ENCODE data around the gene ADGRL3. TPM values are rescaled to one million over a fixed set of nuclear protein-coding genes. Genes with fewer than 3 reads are reported as not detected.

The ADGRL3 gene
- total and polyA plus RNA-seq, 7 donors, result under 0.01 to 11.9 (median 5.4) TPM

- intact Hi-C loops (cut with DNase I), result no loop called here
- Histone ChIP-seq H3K9me3 (no peaks in the 10 kb centered on the region), H3K4me3 (no peak overlapping the region), H3K36me3 (no peaks in the 10 kb centered on the region), H3K27ac (no peak overlapping the region), H3K4me1 (no peaks in the 10 kb centered on the region), H3K27me3 (no peaks in the 10 kb centered on the region)
- no peak for DNase-seq
- 29 to 53% methylated on average over 1 of the region's 1 CpG for whole genome bisulfite sequencing, 2 donors
- TF ChIP-seq POLR2AphosphoS5 (IDR thresholded peaks at IDR 0.05), result no peak
- no peak for TF ChIP-seq EP300 (IDR thresholded peaks at IDR 0.05)
- no peak for TF ChIP-seq POLR2A (IDR thresholded peaks at IDR 0.05)
- TF ChIP-seq CTCF (IDR thresholded peaks at IDR 0.05), result no peak
These were observed 585.6 kb downstream of the ADGRL3 start for GRCh38 chr4:61785761-61786160.

- Histone ChIP-seq H3K9me3 (no peaks in the 10 kb centered on the region), H3K36me3 (no peaks in the 10 kb centered on the region), H3K4me3 (no peak overlapping the region), H3K27ac (no peak overlapping the region), H3K4me1 (no peaks in the 10 kb centered on the region), H3K27me3 (no peaks in the 10 kb centered on the region)
- no peak for DNase-seq
- 83 to 84% methylated on average over 2 of the region's 2 CpGs for WGBS, 2 donors
- TF ChIP-seq CTCF (IDR thresholded peaks at IDR 0.05) (no peak), EP300 (IDR thresholded peaks at IDR 0.05) (no peak), POLR2A (IDR thresholded peaks at IDR 0.05) (no peak), POLR2AphosphoS5 (IDR thresholded peaks at IDR 0.05) (no peak)
- intact Hi-C loops (cut with DNase I), result no loop called here
These were observed 586.1 kb downstream of the ADGRL3 start for GRCh38 chr4:61786211-61786610.

GRCh38 chr4:61795998-61796397 is 595.9 kb downstream of the ADGRL3 start:
- TF ChIP-seq POLR2A (IDR thresholded peaks at IDR 0.05) (no peak), EP300 (IDR thresholded peaks at IDR 0.05) (no peak), POLR2AphosphoS5 (IDR thresholded peaks at IDR 0.05) (no peak), CTCF (IDR thresholded peaks at IDR 0.05) (no peak)
- 81 to 84% methylated on average over 6 of the region's 6 CpGs for WGBS, 2 donors

GRCh38 chr4:61799794-61800193 is 599.7 kb downstream of the ADGRL3 start:
- Histone ChIP-seq H3K4me3 (no peak overlapping the region), H3K9me3 (no peaks in the 10 kb centered on the region), H3K36me3 (no peaks in the 10 kb centered on the region), H3K27me3 (no peaks in the 10 kb centered on the region), H3K27ac (no peak overlapping the region), H3K4me1 (no peaks in the 10 kb centered on the region)
- no peak for DNase-seq
- 70 to 86% methylated on average over 2 of the region's 2 CpGs for WGBS, 2 donors
- TF ChIP-seq CTCF (IDR thresholded peaks at IDR 0.05) (no peak), EP300 (IDR thresholded peaks at IDR 0.05) (no peak), POLR2AphosphoS5 (IDR thresholded peaks at IDR 0.05) (no peak), POLR2A (IDR thresholded peaks at IDR 0.05) (no peak)
- intact Hi-C loops (cut with DNase I), result no loop called here

More at GRCh38 chr4:61795998-61796397, 595.9 kb downstream of the ADGRL3 start:
- H3K4me1 ChIP-seq, result no peaks in the 10 kb centered on the region
- no peak overlapping the region for H3K27ac ChIP-seq
- H3K27me3 ChIP-seq, result no peaks in the 10 kb centered on the region
- no peaks in the 10 kb centered on the region for H3K36me3 ChIP-seq
- no peak overlapping the region for H3K4me3 ChIP-seq
- intact Hi-C loops (cut with DNase I), result no loop called here
- no peaks in the 10 kb centered on the region for H3K9me3 ChIP-seq
- DNase-seq, result no peak

- H3K36me3 ChIP-seq, result no peaks in the 10 kb centered on the region
- H3K9me3 ChIP-seq, result no peaks in the 10 kb centered on the region
- 94% methylated on average over 2 of the region's 2 CpGs for WGBS, 2 donors
- intact Hi-C loops (cut with DNase I), result no loop called here
- no peaks in the 10 kb centered on the region for H3K4me1 ChIP-seq
- no peak for TF ChIP-seq POLR2AphosphoS5 (IDR thresholded peaks at IDR 0.05)
- no peak for TF ChIP-seq POLR2A (IDR thresholded peaks at IDR 0.05)
- H3K4me3 ChIP-seq, result no peak overlapping the region
- H3K27me3 ChIP-seq, result no peaks in the 10 kb centered on the region
- no peak overlapping the region for H3K27ac ChIP-seq
- DNase-seq, result no peak
These were observed 605.1 kb downstream of the ADGRL3 start for GRCh38 chr4:61805227-61805626.
